Peyer's patch (tissue), 4 donors: ENCODE measurements around the gene SPOCK3.

Source experiments
- POLR2A ChIP-seq, 2 donors: fragments of 450-650 bp; IDR thresholded peaks; one replicate each; pipeline ENCODE4 v1.5.1; 2017; ENCODE audit warnings: antibody characterized with exemption in 2 of 2, mild to moderate bottlenecking in 2 of 2, moderate library complexity in 2 of 2
- TF ChIP-seq, protein P1 (sequence below), 6 experiments: fragments of 450-650 bp in 4 of 6; fragments of 200-600 bp in 2 of 6; sonication (generic) in 1 of 6; IDR thresholded peaks; one replicate each; pipeline ENCODE4 v1.5.1; 2017 to 2019; ENCODE audit warnings: antibody characterized with exemption in 6 of 6, mild to moderate bottlenecking in 3 of 6, moderate library complexity in 1 of 6

DNA sequence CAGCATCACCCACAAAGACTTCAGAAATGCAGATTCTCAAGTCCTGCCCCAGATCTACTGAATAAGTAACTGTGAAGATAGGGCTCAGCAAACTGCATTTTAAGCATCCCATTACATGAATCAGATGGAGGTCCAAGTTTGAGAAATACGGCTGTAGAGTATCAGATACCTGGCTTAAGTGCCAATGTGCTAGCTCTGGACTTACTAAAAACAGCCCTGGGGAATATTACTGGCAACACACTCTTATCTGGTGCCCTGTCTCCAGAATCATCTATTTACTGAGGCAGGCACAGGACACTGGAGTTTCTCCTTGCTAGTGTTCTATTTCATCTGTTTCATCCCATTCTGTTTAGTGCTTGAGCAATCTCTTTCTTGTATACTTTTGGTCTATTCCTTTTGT lies 105.1 kb downstream of the SPOCK3 start:
- TF ChIP-seq, protein P1, sequence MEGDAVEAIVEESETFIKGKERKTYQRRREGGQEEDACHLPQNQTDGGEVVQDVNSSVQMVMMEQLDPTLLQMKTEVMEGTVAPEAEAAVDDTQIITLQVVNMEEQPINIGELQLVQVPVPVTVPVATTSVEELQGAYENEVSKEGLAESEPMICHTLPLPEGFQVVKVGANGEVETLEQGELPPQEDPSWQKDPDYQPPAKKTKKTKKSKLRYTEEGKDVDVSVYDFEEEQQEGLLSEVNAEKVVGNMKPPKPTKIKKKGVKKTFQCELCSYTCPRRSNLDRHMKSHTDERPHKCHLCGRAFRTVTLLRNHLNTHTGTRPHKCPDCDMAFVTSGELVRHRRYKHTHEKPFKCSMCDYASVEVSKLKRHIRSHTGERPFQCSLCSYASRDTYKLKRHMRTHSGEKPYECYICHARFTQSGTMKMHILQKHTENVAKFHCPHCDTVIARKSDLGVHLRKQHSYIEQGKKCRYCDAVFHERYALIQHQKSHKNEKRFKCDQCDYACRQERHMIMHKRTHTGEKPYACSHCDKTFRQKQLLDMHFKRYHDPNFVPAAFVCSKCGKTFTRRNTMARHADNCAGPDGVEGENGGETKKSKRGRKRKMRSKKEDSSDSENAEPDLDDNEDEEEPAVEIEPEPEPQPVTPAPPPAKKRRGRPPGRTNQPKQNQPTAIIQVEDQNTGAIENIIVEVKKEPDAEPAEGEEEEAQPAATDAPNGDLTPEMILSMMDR (IDR thresholded peaks at IDR 0.05): no peak
- no peak for TF ChIP-seq POLR2A (IDR thresholded peaks at IDR 0.05)
